Spleen (tissue), 7 donors: Measurements from ENCODE around the gene SLC39A11.

ENCODE experiments used
- CTCF ChIP-seq, 11 experiments: fragments of 200-600 bp in 7 of 11; fragments of 450-650 bp in 4 of 11; sonication (generic) in 4 of 11; IDR thresholded peaks in 8 of 11; conservative IDR thresholded peaks in 3 of 11; 1 replicate in 7 of 11; 2 replicates in 4 of 11; pipeline versions ENCODE4 v1.4.0 to v1.8.0; 2016 to 2021; ENCODE audit warnings: antibody characterized with exemption in 11 of 11, inconsistent platforms in 4 of 11, mild to moderate bottlenecking in 1 of 11
- POLR2A ChIP-seq, 3 donors: fragments of 450-650 bp; IDR thresholded peaks; one replicate each; pipeline ENCODE4 v1.5.1; 2017; ENCODE audit warnings: antibody characterized with exemption in 3 of 3, mild to moderate bottlenecking in 1 of 3
- POLR2AphosphoS5 ChIP-seq, 3 donors: sonication (generic); formaldehyde crosslinking; IDR thresholded peaks; one replicate each; pipeline ENCODE4 v1.5.1; 2017; ENCODE audit warnings: antibody characterized with exemption in 3 of 3
- donor health status: DM: no; HTN: no; CAD: no; lungs with moderate emphysema.
- donor health status: DM: no; HTN: no; CAD: no.
- donor health status: DM: no; HTN: no; CAD: no.

- TF ChIP-seq CTCF (IDR thresholded peaks at IDR 0.05 in 8 of 11, conservative IDR thresholded peaks at IDR 0.05 in 3 of 11) (no peak), POLR2AphosphoS5 (IDR thresholded peaks at IDR 0.05) (no peak), POLR2A (IDR thresholded peaks at IDR 0.05) (no peak)
Observed at GRCh38 chr17:73028299-73028755, 64.2 kb downstream of the SLC39A11 start.
